Coronary artery (tissue), 2 donors: Measurements from ENCODE around the gene PEX11B.

Experiments
- DNase-seq: peaks from one replicate; pipeline ENCODE4 v3.0.0-alpha.2; 2017; ENCODE audit warnings: low spot score
- H3K27ac ChIP-seq, 2 donors: fragments of 200-600 bp; sonication (generic); one replicate each; pipeline ENCODE4 v1.5.1; 2016 to 2019
- H3K4me3 ChIP-seq: fragments of 200-600 bp; sonication (generic); 2 replicates; pipeline ENCODE4 v1.5.1; 2016; ENCODE audit warnings: mild to moderate bottlenecking, moderate library complexity
- TF ChIP-seq, protein P1 (sequence below): fragments of 200-600 bp; sonication (generic); IDR thresholded peaks from one replicate; pipeline ENCODE4 v1.5.1; 2019; ENCODE audit warnings: antibody characterized with exemption

Gene PEX11B

DNA sequence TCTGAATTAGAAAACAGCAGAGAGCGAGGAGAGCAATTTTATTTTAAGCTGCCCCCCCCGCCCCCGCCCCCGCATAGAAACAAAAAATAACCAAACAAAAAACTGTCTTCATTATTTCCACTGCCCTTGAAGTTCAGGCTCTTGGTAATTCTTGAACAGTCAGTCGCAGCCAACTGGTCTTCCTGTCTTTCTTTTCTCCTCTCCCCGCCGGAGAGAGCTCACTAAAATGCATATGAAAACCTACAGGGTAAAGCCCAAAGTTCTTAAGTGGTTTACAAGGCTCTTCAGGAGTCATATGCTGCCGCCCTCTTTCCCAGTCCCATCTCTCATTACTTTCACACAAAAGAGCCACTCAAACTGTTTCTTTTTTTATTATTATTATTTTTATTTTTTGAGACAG lies 31.7 kb downstream of the PEX11B start:
- H3K27ac ChIP-seq, result peak overlapping the region; percentile 13 to 33
- DNase-seq, result no peak
- no peak overlapping the region for H3K4me3 ChIP-seq
- TF ChIP-seq, protein P1, sequence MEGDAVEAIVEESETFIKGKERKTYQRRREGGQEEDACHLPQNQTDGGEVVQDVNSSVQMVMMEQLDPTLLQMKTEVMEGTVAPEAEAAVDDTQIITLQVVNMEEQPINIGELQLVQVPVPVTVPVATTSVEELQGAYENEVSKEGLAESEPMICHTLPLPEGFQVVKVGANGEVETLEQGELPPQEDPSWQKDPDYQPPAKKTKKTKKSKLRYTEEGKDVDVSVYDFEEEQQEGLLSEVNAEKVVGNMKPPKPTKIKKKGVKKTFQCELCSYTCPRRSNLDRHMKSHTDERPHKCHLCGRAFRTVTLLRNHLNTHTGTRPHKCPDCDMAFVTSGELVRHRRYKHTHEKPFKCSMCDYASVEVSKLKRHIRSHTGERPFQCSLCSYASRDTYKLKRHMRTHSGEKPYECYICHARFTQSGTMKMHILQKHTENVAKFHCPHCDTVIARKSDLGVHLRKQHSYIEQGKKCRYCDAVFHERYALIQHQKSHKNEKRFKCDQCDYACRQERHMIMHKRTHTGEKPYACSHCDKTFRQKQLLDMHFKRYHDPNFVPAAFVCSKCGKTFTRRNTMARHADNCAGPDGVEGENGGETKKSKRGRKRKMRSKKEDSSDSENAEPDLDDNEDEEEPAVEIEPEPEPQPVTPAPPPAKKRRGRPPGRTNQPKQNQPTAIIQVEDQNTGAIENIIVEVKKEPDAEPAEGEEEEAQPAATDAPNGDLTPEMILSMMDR, result no peak

GRCh38 chr1:145886390-145886789 lies 32.1 kb downstream of the PEX11B start:
- no peak for DNase-seq
- TF ChIP-seq, protein P1, result no peak
- peak overlapping the region; percentile 82 for H3K4me3 ChIP-seq
- H3K27ac ChIP-seq, result peak overlapping the region; percentile 33 to 75

DNA sequence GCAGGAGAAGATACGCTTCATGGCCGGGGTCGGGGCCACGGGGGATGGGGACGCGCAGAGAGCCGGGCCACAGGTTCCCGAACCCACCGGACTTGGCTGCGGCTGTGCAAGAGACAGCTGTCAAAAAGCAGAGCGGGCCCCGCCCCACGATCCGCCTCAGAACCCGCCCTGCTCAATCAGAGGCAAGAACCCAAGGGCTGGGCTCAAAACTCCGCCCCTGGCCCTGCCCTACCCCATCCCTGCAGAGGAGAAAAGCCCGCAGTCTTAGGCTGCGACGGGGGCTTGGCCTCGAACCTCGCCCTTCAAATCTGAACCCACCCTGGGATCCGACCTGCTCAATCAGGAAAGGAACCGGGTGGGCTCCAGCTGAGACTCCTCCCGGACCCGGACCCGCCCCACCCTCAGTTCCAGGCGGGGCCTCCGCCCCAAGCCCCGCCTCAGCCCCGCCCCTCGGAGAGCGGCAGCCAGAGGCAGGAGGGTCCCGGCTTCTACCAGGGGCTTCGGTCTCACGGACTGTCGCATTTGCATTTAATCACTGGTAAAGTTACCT lies 32.7 kb downstream of the PEX11B start, which contains the start of gene ANKRD35:
TSS of gene ANKRD35 (minus strand) at position 129 of the 550 bp plus-strand sequence. CDS start at position 21, 108 bp downstream.
- TF ChIP-seq, protein P1, result no peak
- Histone ChIP-seq H3K4me3 (peak within 1 kb of the TSS; percentile 82), H3K27ac (peak within 1 kb of the TSS; percentile 33 to 75)
- peak; percentile 88 for DNase-seq

GRCh38 chr1:145884675-145885074 lies 33.8 kb downstream of the PEX11B start:
- no peak for DNase-seq
- no peak overlapping the region for H3K4me3 ChIP-seq
- H3K27ac ChIP-seq, result no peak overlapping the region
- TF ChIP-seq, protein P1, result no peak

DNA sequence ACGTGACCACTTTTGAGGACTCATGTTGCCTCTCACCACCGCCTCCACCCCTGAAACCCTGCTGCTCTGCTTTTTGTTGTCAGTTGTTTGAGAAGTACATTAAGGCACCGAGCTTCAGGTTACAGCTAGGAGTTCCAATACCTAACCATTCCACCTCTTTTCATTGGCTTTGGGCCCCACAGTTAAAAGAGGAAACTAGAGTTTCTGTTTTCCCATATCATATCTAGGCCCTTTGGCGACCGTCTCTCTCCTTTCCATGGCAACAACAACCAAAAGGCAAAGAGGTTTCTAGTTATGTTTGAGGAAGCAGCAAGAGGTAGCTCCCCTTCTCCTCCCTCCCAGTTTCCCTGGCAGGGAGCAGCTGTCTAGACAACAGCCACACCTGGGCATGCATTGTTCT lies 38.7 kb downstream of the PEX11B start:
- TF ChIP-seq, protein P1, result no peak
- no peak overlapping the region for H3K4me3 ChIP-seq
- H3K27ac ChIP-seq, result no peak overlapping the region
- DNase-seq, result no peak

DNA sequence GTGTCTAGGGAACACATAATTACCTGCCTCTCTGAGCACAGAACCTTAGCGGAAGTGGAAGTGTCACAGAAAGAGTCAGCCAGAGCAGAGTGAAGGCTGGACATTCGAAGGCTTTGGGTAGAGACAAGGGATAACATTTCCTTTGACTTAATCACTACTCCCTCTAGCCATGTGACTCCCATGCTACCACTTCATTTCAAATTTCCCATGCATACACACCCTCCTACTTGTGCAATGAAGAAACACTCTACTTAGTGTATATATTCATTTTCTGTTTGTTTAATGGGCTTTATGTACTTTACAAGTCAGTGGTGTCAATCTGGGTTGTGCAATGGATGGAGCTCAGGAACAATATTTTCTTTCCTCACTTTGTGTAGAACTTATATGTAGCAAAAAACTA lies 39.8 kb downstream of the PEX11B start:
- no peak for DNase-seq
- H3K4me3 ChIP-seq, result no peak overlapping the region
- TF ChIP-seq, protein P1, result no peak
- no peak overlapping the region for H3K27ac ChIP-seq

GRCh38 chr1:145877923-145878486 lies 40.5 kb downstream of the PEX11B start:
- H3K4me3 ChIP-seq, result no peak overlapping the region
- no peak overlapping the region for H3K27ac ChIP-seq
- DNase-seq, result no peak
- TF ChIP-seq, protein P1, result no peak
